OCI-LY3 (cell line): ENCODE data around the gene POLD4.

ENCODE experiments used
- H2AFZ ChIP-seq: fragments of 200-600, 300-600 bp; shearing (Covaris generic); 2 replicates; pipeline ENCODE4 v1.6.0; 2014; ENCODE audit warnings: antibody characterized with exemption, low read depth, low read length
- H3K27ac ChIP-seq: fragments of 200-600, 300-600 bp; sonication (generic); 2 replicates; pipeline ENCODE4 v1.5.1; 2014; ENCODE audit warnings: mild to moderate bottlenecking, low read length, moderate library complexity, mixed read lengths
- H3K27me3 ChIP-seq: fragments of 200-600, 300-600 bp; sonication (generic); 2 replicates; pipeline ENCODE4 v1.6.1; 2014; ENCODE audit warnings: low read depth, low read length, mixed read lengths
- H3K36me3 ChIP-seq: fragments of 200-600, 300-600 bp; sonication (generic); replicated peaks from 2 replicates; pipeline ENCODE3; 2014; ENCODE audit warnings: low read depth, low read length, mixed read lengths
- H3K4me1 ChIP-seq: fragments of 300-600, 200-600 bp; sonication (generic); 2 replicates; pipeline ENCODE4 v1.6.1; 2014; ENCODE audit warnings: low read length, mixed read lengths
- H3K4me2 ChIP-seq: fragments of 200-600, 300-600 bp; sonication (generic); 2 replicates; pipeline ENCODE4 v1.6.1; 2014; ENCODE audit warnings: low read length, mixed read lengths
- H3K4me3 ChIP-seq: fragments of 300-600, 200-600 bp; sonication (generic); 2 replicates; pipeline ENCODE4 v1.5.1; 2014; ENCODE audit warnings: antibody characterized with exemption, mild to moderate bottlenecking, low read length, moderate library complexity
- H3K79me2 ChIP-seq: fragments of 300-600, 200-600 bp; shearing (Covaris generic); 2 replicates; pipeline ENCODE4 v1.6.1; 2014; ENCODE audit warnings: mild to moderate bottlenecking, low read length, mixed read lengths
- H3K9ac ChIP-seq: fragments of 300-600, 200-600 bp; shearing (Covaris generic); 2 replicates; pipeline ENCODE4 v1.6.0; 2014; ENCODE audit warnings: mild to moderate bottlenecking, low read length, moderate library complexity
- H3K9me3 ChIP-seq: fragments of 200-600, 300-600 bp; shearing (Covaris generic); 2 replicates; pipeline ENCODE4 v1.6.1; 2014; ENCODE audit warnings: low read length, mixed read lengths; ENCODE audit not compliant: insufficient read depth
- H4K20me1 ChIP-seq: fragments of 200-600, 300-600 bp; sonication (generic); 2 replicates; pipeline ENCODE4 v1.6.1; 2016; ENCODE audit warnings: low read length, mixed read lengths; ENCODE audit not compliant: insufficient read depth
- EZH2phosphoT487 ChIP-seq: fragments of 200-600 bp; shearing (Covaris generic); IDR thresholded peaks from 2 replicates; pipeline ENCODE4 v1.6.1; 2018; ENCODE audit warnings: antibody characterized with exemption, mixed run types, low read depth
- TF ChIP-seq, protein P1 (sequence below): fragments of 200-600, 300-600 bp; sonication (generic); IDR thresholded peaks from 2 replicates; pipeline ENCODE4 v1.5.1; 2014; ENCODE audit warnings: antibody characterized with exemption, low read length, low read depth

Gene POLD4

GRCh38 chr11:67371911-67372320 lies 18.6 kb upstream of the POLD4 start:
- no peak for TF ChIP-seq EZH2phosphoT487
- TF ChIP-seq, protein P1, sequence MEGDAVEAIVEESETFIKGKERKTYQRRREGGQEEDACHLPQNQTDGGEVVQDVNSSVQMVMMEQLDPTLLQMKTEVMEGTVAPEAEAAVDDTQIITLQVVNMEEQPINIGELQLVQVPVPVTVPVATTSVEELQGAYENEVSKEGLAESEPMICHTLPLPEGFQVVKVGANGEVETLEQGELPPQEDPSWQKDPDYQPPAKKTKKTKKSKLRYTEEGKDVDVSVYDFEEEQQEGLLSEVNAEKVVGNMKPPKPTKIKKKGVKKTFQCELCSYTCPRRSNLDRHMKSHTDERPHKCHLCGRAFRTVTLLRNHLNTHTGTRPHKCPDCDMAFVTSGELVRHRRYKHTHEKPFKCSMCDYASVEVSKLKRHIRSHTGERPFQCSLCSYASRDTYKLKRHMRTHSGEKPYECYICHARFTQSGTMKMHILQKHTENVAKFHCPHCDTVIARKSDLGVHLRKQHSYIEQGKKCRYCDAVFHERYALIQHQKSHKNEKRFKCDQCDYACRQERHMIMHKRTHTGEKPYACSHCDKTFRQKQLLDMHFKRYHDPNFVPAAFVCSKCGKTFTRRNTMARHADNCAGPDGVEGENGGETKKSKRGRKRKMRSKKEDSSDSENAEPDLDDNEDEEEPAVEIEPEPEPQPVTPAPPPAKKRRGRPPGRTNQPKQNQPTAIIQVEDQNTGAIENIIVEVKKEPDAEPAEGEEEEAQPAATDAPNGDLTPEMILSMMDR, result no peak
- Histone ChIP-seq H3K27ac (no peak overlapping the region), H3K36me3 (no peaks in the 10 kb centered on the region), H3K9ac (peak overlapping the region; percentile 97), H3K4me2 (peak overlapping the region; percentile 99), H3K27me3 (peaks cover 16% of the 10 kb centered on the region), H3K9me3 (no peaks in the 10 kb centered on the region), H4K20me1 (peaks cover 10% of the 10 kb centered on the region; the same call in 1 of the 2 replicates), H3K4me1 (peaks cover 29% of the 10 kb centered on the region), H3K4me3 (peak overlapping the region; percentile 92), H2AFZ (no peak overlapping the region), H3K79me2 (peaks cover 32% of the 10 kb centered on the region)

DNA sequence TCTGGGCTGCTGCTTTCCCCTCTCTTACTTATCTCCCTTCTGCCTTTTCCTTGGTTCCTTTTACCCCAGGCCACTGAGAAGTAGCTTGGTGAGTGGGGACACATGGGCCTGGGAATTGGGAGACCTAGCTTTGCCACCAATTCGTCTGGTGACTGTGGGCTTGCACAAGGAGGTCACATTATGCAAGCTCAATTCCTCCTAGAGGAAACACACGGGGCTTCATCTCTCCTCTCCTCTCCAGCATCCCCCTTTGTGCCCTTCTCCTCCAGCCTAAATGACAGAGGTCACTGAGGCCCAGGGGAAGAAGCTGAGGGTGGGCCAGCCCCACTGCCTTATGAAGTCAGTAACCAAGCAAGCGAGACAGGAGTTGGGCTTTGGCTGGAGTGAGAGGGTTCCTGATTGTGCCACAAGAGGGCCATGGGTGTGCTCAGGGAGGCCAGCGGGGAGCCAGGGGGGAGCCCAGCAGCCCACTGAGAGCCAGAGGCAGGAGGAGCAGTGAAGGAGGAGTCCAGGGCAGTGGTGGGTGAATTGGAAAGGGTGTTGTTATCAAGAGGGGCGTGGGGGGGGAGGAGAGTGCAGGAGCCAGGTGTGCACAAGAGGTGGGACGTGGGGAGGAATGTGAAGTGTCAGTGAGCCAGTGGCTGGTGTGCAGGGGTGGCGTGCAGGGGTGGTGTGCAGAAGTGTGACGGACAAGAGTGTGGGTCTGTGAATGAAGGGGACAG lies 18.0 kb upstream of the POLD4 start:
- H3K79me2 ChIP-seq, result peaks cover 32% of the 10 kb centered on the region
- no peaks in the 10 kb centered on the region for H3K36me3 ChIP-seq
- no peak overlapping the region for H2AFZ ChIP-seq
- H4K20me1 ChIP-seq, result peaks cover 10% of the 10 kb centered on the region; the same call in 1 of the 2 replicates
- H3K4me3 ChIP-seq, result peak overlapping the region; percentile 92
- no peak overlapping the region for H3K27ac ChIP-seq
- TF ChIP-seq EZH2phosphoT487, result no peak
- TF ChIP-seq, protein P1, result peak; percentile 59
- no peaks in the 10 kb centered on the region for H3K9me3 ChIP-seq
- H3K4me1 ChIP-seq, result peaks cover 29% of the 10 kb centered on the region
- peak overlapping the region; percentile 97; the same call in 1 of the 2 replicates for H3K9ac ChIP-seq
- H3K27me3 ChIP-seq, result peaks cover 10% of the 10 kb centered on the region
- H3K4me2 ChIP-seq, result peak overlapping the region; percentile 99

DNA sequence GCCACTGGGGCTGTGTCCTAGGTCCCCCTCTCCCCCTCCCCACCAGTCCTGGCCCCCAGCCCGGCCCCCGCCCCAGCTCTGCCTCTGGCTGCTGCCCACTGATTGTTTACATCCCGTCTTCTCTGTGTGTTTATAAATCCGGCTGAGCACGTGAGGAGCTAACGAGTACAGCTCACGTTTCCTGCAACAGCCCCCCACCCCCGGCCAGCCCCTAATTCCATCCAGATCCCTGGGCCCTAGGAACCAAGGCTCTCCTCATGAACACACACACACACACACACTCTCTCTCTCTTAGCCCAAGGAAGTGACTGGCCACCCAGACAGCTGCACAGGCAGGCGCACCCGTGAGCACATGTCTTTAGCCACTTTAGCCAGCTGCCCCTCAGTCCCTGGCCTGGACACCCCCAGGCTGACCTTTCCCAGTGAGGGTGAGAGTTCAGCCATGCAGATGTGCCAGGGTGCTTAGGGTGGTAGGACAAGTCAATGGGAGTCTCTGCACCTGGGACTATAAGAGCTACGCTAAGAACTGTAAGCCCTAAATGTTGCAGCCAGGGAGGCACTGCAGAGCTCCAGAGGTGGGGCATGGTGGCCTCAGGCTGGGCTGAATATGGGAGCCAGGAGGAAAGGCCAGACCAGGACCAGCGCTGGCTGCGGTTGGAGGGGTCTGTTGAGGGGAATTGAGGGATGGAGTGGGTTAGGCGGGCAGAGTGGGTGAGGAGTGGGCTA lies 17.2 kb upstream of the POLD4 start:
- TF ChIP-seq EZH2phosphoT487, result no peak
- TF ChIP-seq, protein P1, result no peak
- Histone ChIP-seq H3K4me3 (no peak overlapping the region), H4K20me1 (peaks cover 10% of the 10 kb centered on the region; the same call in 1 of the 2 replicates), H2AFZ (no peak overlapping the region), H3K79me2 (peaks cover 32% of the 10 kb centered on the region), H3K4me1 (peaks cover 27% of the 10 kb centered on the region), H3K27ac (no peak overlapping the region), H3K4me2 (no peak overlapping the region), H3K27me3 (peaks cover 2% of the 10 kb centered on the region), H3K36me3 (no peaks in the 10 kb centered on the region), H3K9me3 (no peaks in the 10 kb centered on the region), H3K9ac (no peak overlapping the region)

DNA sequence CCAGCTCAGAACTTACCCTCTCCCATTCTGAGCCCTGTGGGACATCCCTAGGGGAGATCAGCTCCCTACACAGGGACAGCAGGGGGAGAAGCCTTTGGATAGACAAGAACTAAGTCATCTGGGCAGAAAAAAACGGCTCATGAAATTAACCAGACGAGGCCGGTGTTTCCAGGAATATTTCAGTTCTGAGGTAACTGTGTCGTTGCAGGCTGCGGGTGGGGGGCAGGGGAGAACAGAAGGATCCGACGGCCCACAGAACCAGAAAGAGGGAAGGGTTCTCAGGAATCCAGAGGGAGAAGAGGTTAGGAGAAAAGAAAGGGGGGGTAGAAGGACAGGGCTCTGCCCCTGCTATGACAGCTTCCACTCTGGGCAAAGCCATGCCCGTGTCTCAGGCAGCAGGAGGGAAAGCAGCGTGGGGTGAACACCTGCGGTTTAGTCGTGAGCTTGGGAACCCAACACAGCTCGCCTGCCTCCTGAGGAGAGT lies 16.5 kb upstream of the POLD4 start:
- peaks cover 10% of the 10 kb centered on the region; the same call in 1 of the 2 replicates for H4K20me1 ChIP-seq
- peaks cover 23% of the 10 kb centered on the region for H3K4me1 ChIP-seq
- no peaks in the 10 kb centered on the region for H3K27me3 ChIP-seq
- H3K27ac ChIP-seq, result no peak overlapping the region
- no peak overlapping the region for H3K4me2 ChIP-seq
- H3K9me3 ChIP-seq, result no peaks in the 10 kb centered on the region
- H2AFZ ChIP-seq, result no peak overlapping the region
- no peak overlapping the region for H3K9ac ChIP-seq
- no peak overlapping the region for H3K4me3 ChIP-seq
- TF ChIP-seq, protein P1, result no peak
- no peak for TF ChIP-seq EZH2phosphoT487
- peaks cover 2% of the 10 kb centered on the region for H3K36me3 ChIP-seq
- peaks cover 32% of the 10 kb centered on the region for H3K79me2 ChIP-seq
